NCI-H526 treated with DMSO at 0.1 percent for 48 hours (cell line): ENCODE results near the gene KLHL22.
"Not testable (repeated sequence)": the region's sequence is repeated elsewhere in the genome, so short reads cannot be mapped to it uniquely, and the experiment has no call there.

Source experiments
- DNase-seq: peaks from one replicate; lab custom pipeline; 2025; lab: John Stamatoyannopoulos, UW

The KLHL22 gene, protein sequence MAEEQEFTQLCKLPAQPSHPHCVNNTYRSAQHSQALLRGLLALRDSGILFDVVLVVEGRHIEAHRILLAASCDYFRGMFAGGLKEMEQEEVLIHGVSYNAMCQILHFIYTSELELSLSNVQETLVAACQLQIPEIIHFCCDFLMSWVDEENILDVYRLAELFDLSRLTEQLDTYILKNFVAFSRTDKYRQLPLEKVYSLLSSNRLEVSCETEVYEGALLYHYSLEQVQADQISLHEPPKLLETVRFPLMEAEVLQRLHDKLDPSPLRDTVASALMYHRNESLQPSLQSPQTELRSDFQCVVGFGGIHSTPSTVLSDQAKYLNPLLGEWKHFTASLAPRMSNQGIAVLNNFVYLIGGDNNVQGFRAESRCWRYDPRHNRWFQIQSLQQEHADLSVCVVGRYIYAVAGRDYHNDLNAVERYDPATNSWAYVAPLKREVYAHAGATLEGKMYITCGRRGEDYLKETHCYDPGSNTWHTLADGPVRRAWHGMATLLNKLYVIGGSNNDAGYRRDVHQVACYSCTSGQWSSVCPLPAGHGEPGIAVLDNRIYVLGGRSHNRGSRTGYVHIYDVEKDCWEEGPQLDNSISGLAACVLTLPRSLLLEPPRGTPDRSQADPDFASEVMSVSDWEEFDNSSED

GRCh38 chr22:20494978-20495860, at the start of gene KLHL22:
TSS of gene KLHL22 (minus strand) at chr22:20495795. CDS start at chr22:20489211, 6,584 bp downstream.
- no peak for DNase-seq

DNA sequence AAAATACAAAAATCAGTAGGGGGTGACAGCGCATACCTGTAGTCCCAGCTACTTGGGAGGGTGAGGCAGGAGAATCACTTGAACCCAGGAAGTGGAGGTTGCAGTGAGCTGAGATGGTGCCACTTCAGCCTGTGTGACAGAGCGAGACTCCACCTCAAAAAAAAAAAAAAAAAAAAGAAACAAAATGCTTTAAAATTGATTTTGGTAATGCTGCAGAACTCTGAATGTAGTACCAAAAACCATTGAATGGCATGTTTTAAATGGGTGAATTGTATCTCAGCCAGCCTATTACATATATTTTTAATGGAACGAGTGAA, 49.7 kb upstream of the KLHL22 start:
- DNase-seq: not testable (repeated sequence)

- DNase-seq: no peak
Measured at GRCh38 chr22:20542736-20543135, 47.1 kb upstream of the KLHL22 start.

- DNase-seq: no peak
Measured at GRCh38 chr22:20542055-20542454, 46.5 kb upstream of the KLHL22 start.

DNA sequence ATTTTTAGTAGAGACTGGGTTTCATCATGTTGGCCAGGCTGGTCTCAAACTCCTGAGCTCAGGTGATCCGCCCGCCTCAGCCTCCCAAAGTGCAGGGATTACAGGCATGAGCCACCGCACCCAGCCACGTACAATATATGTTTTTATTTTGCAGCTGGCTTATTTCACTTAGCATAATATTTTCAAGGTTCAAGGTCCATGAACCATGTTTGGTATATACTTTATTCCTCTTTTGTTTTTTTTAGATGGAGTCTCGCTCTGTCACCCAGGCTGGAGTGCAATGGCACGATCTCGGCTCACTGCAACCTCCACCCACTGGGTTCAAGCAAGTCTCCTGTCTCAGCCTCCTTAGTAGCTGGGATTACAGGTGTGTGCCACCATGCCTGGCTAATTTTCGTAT, 43.3 kb upstream of the KLHL22 start:
- DNase-seq: not testable (repeated sequence)

- no peak for DNase-seq
Measured at GRCh38 chr22:20537983-20538382, 42.4 kb upstream of the KLHL22 start.

- no peak for DNase-seq
Measured at GRCh38 chr22:20537325-20537756, 41.7 kb upstream of the KLHL22 start.

DNA sequence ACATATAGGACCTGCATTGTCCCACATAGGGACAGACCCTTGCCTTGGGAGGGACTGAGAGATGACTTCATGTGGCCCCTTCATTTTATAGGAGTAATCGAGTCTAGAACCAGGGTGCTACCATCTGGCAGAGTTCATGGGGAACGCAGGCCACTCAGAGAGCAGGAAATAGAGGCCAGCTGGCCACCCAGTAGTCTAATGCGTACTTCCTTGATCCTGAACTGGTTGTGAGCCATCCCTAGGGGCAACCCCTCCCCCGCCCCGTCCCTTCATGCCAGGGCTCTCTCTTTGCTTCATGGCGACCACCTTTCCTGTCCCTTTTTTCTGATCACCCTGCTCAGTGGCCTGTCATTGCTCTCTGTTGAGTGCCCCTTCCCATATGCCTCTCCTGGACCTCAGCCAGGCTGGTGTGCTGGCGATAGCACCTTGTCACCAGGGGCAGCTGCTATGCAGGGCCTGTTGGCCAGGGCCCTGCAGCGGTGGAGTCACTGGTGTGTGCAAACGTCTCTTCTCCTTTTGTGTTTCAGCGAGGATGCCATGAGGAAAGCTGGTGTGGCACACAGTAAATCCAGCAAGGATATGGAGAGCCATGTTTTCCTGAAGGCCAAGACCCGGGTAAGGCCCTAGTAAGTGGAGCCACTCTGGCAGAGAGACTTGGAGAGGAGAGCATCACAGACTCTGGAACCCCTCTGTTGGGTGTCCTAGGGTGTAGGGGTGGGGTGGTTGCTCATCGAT, 41.2 kb upstream of the KLHL22 start:
- no peak for DNase-seq

- DNase-seq: no peak
Measured at GRCh38 chr22:20533879-20534265, 38.3 kb upstream of the KLHL22 start.

- no peak for DNase-seq
Measured at GRCh38 chr22:20533095-20533878, 37.7 kb upstream of the KLHL22 start.

GRCh38 chr22:20532256-20532993, 36.8 kb upstream of the KLHL22 start:
- DNase-seq: no peak

GRCh38 chr22:20531404-20532201, 36.0 kb upstream of the KLHL22 start:
- no peak for DNase-seq

GRCh38 chr22:20531154-20531403, 35.5 kb upstream of the KLHL22 start:
- no peak for DNase-seq

DNA sequence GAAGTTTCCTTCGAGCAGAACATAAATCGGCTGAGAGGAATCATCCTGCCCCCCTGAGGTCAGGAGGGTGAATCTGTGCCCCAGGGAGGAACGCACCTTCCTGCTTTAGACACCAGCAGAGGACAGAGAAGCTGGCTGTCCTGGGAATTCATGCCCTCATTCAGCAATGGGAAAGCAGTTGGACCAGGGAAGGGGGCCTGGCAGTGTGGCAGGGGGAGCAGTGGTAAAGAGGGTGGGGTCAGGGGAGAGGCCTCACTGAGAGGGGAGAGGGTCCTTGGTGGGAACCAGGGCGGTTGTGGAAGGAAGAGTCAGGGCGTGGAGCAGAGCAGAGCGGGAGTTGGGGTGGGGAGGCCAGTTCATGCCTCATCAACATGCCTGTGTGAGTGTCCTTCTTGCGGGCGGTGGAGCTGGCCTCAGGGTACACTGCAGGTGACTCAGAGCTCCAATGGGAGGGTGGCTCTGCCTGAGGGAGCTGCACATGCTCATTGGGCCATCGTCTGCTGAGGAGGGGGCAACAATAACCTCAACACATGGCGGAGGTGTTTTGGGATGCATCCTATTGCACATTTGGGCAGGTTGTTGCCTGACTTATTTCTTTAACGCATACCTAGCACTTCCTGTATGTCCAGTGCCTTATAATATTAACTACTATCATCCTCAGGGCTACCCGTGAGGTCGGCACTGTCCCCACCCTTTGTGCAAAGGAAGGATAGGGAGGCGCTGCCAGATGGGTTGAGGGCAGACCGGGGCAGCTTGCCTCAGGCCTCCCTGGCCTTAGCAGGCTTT, 35.0 kb upstream of the KLHL22 start:
- DNase-seq: no peak

GRCh38 chr22:20528405-20528978, 32.9 kb upstream of the KLHL22 start:
- DNase-seq: no peak

DNA sequence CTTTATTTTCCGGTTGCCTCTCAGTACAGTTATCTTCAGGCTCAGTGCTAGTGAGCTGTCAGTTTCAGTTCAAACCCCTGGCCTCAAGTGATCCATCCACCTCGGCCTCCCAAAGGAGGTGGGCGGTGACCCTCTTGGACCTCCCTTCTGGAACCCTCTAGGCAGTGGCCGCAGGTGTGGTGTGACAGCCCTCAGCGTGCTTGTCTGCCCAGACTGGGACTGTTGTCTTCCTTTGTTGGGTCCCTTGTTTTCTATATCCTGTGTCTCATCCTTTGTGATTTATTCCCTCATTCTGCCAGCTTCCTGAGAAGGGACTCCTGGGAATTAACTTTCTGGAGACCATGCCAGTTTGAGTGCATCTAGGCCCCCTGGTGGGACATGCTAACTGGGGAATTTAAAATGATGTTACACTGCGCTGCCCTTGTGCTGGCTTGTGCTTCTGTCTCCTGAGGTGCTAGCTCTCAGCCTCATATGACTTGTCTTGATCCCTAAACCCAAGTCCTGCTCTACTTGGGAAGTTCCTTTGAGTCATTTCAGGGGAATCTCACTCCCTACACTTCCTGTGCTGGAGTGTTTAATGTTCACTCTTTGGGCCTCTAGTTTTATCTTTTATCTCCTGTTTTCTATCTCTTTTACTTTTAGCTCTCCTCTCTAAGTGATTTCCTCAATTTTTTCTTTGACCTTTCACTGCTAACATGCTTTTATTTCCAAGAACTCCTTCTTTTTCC, 31.2 kb upstream of the KLHL22 start:
- no peak for DNase-seq

- DNase-seq: no peak
Measured at GRCh38 chr22:20526305-20526627, 30.7 kb upstream of the KLHL22 start.

GRCh38 chr22:20525048-20525447, 29.5 kb upstream of the KLHL22 start:
- DNase-seq: no peak
